Stomach (tissue), 9 donors: ENCODE data around the gene DUSP9. TPM values are rescaled to one million over a fixed set of nuclear protein-coding genes. Genes with fewer than 3 reads are reported as not detected.

Source experiments
- DNase-seq, 2 donors: peaks; one replicate each; pipeline versions ENCODE4 v3.0.0 to v3.0.0-alpha.2; 2013 to 2019
- H3K27ac ChIP-seq, 5 donors: fragments of 200-600 bp in 4 of 5; sonication (generic) in 4 of 5; one replicate each; pipeline ENCODE4 v1.5.1; 2013 to 2019; ENCODE audit warnings: mild to moderate bottlenecking in 1 of 5, moderate library complexity in 1 of 5
- H3K27me3 ChIP-seq, 3 donors: fragments of 200-600 bp; sonication (generic); one replicate each; pipeline ENCODE4 v1.5.1; 2017 to 2019; ENCODE audit warnings: mixed run types in 1 of 3
- H3K36me3 ChIP-seq, 4 donors: fragments of 200-600 bp; sonication (generic); 1 replicate in 3 of 4; 2 replicates in 1 of 4; pipeline ENCODE4 v1.5.1; 2016 to 2019
- H3K4me1 ChIP-seq, 4 donors: fragments of 200-600 bp; sonication (generic); one replicate each; pipeline ENCODE4 v1.5.1; 2016 to 2019
- H3K4me3 ChIP-seq, 4 donors: fragments of 200-600 bp; sonication (generic) in 3 of 4; one replicate each; pipeline ENCODE4 v1.5.1; 2016 to 2019; ENCODE audit warnings: mild to moderate bottlenecking in 1 of 4
- H3K9me3 ChIP-seq, 4 donors: fragments of 200-600 bp; sonication (generic); one replicate each; pipeline ENCODE4 v1.5.1; 2016 to 2019
- EP300 ChIP-seq: sonication (generic); formaldehyde crosslinking; IDR thresholded peaks from one replicate; pipeline ENCODE4 v1.6.1; 2017; ENCODE audit warnings: antibody characterized with exemption
- POLR2A ChIP-seq, 4 donors: fragments of 450-650 bp; IDR thresholded peaks; one replicate each; pipeline ENCODE4 v1.6.1; 2016; ENCODE audit warnings: antibody characterized with exemption in 4 of 4, control low read depth in 2 of 4, mild to moderate bottlenecking in 1 of 4, moderate library complexity in 1 of 4
- POLR2AphosphoS5 ChIP-seq, 3 donors: sonication (generic); formaldehyde crosslinking; IDR thresholded peaks; one replicate each; pipeline ENCODE4 v1.6.1; 2016; ENCODE audit warnings: antibody characterized with exemption in 3 of 3
- WGBS, 5 donors: extraction: QIAGEN DNeasy Blood & Tissue Kit in 3 of 5; methylation state at CpG; one replicate each; pipeline versions ENCODE4 v1.1.5 to v1.1.7; 2013 to 2018; 5-methylcytosine and 5-hydroxymethylcytosine counted together
- intact Hi-C: fragments of 100-400 bp; cut with DNase I; formaldehyde crosslinking; loops from one replicate; pipeline ENCODE4 v1.15.1; 2023; ENCODE audit warnings: low total_unique reads
- polyA plus RNA-seq, 3 donors: library from polyadenylated mRNA; stranded (reverse); fragments of 200-250 nt; gene quantifications; one replicate each; pipeline ENCODE4 v1.2.3, GENCODE V29; 2013
- total RNA-seq, 5 donors: library from RNA; depleted of rRNA; stranded (reverse); fragments of >200 nt; gene quantifications; one replicate each; pipeline versions ENCODE4 v1.1.0 to v1.2.3, GENCODE V29; 2014 to 2016
- TF ChIP-seq, protein P1 (sequence below), 7 experiments: fragments of 450-650 bp in 4 of 7; fragments of 200-600 bp in 3 of 7; sonication (generic) in 3 of 7; IDR thresholded peaks; one replicate each; pipeline ENCODE4 v1.5.1; 2016 to 2019; ENCODE audit warnings: antibody characterized with exemption in 7 of 7, control low read depth in 2 of 7, mild to moderate bottlenecking in 1 of 7
- donor health status: healthy with polysubstance abuse.
- donor health status: Bipolar disorder and iron deficiency.
- donor health status: healthy.

DUSP9 gene
- total and polyA plus RNA-seq, 8 donors: 0.18 to 0.25 TPM; not detected in 6

DNA sequence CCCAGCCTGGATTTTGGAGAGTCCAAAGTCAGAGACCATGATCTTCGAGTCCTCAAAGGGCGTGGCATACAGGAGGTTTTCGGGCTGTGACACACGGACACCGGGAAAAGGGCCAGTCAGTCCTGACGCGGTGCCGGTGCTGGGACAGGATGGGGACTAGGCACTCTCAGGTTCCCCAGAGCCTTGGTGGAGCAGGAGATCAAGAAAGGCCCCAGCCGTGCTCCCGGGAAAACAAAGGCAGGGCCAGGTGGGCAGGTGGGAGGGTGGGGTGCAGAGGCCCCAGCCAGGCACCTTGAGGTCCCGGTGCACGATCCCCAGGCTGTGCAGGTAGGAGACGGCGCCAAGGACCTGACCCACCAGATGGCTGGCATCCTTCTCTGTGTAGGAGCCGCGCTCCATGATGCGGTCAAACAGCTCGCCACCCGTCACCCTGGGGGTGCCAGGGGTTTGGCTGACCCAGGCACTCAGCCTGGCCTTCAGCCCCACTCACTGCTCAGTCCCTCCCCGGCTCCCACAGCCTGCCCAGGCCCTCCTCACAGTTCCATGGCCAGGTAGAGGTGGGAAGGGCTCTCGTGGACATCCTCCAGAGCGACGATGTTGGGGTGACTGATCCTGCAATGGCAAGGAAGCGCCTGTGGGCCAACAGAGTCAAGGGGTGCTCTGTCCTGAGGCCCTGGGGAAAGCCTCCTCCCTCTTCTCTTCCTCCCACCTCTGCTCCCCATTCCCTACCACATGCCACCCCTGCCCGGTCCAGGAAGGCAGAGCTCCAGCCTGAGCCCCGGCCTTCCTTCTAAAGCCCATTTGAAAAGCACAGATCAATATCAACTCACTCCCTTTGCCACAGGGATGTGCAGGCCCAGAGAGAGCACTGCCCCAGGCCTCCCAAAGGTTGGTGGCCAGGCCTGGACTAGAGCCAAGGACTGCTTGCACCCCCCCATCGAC, 24.9 kb downstream of the DUSP9 start:
- WGBS, 5 donors: 73 to 88% (median 84%) methylated on average over 4 to 27 of the region's 27 CpGs
- Histone ChIP-seq H3K36me3 (no peaks in the 10 kb centered on the region), H3K4me1 (peaks cover 0 to 12% (median 0%) of the 10 kb centered on the region in 4 donors), H3K9me3 (no peaks in the 10 kb centered on the region), H3K27me3 (peaks cover 0 to 41% (median 40%) of the 10 kb centered on the region in 3 donors), H3K4me3 (no peak overlapping the region), H3K27ac (no peak overlapping the region)
- intact Hi-C loops: no loop called here
- TF ChIP-seq EP300 (no peak), POLR2A (IDR thresholded peaks at IDR 0.05) (no peak), POLR2AphosphoS5 (IDR thresholded peaks at IDR 0.05) (no peak)
- TF ChIP-seq, protein P1, sequence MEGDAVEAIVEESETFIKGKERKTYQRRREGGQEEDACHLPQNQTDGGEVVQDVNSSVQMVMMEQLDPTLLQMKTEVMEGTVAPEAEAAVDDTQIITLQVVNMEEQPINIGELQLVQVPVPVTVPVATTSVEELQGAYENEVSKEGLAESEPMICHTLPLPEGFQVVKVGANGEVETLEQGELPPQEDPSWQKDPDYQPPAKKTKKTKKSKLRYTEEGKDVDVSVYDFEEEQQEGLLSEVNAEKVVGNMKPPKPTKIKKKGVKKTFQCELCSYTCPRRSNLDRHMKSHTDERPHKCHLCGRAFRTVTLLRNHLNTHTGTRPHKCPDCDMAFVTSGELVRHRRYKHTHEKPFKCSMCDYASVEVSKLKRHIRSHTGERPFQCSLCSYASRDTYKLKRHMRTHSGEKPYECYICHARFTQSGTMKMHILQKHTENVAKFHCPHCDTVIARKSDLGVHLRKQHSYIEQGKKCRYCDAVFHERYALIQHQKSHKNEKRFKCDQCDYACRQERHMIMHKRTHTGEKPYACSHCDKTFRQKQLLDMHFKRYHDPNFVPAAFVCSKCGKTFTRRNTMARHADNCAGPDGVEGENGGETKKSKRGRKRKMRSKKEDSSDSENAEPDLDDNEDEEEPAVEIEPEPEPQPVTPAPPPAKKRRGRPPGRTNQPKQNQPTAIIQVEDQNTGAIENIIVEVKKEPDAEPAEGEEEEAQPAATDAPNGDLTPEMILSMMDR (IDR thresholded peaks at IDR 0.05): no peak
- no peak for DNase-seq

DNA sequence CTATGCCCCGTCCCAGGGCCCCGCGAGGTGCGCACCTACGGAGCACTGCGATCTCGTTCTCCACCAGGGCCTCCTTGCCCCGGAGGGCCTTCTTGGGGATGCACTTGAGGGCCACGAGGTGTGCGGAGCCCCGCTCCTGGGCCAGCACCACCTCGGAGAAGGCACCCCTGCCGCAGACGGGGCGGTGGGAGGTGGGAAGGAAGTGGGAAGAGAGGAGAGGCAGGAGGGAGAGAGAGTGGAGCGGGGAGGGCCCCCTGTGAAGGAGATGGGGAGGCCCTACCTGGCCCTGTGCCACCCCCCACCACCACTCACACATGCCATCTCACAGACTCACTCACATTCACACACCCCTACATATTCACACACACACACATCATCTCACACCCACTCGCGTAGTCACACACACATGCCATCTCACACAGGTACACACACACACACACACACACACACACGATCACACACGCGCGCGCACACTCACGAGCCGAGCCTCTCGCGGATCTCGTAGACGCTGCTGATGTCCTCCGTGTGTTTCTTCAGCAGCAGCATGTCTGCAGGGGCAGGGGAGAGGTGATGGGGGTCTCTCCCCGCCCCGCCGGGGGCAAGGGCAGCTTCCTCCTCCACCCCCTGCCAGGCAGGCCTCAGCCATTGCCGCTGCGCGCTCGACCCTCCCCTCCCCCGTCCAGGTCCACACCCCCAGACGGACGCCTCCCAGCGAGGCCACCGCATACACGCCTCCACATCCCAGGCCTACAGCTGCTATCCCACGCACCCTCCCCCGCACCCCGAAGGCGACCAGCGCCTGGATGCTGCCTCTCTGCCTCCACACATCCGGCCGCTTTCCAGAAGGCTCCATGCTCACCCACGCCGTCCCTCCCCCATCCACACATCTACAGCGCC, 25.8 kb downstream of the DUSP9 start:
- 42 to 73% (median 46%) methylated on average over 14 to 52 of the region's 53 CpGs for WGBS, 5 donors

DNA sequence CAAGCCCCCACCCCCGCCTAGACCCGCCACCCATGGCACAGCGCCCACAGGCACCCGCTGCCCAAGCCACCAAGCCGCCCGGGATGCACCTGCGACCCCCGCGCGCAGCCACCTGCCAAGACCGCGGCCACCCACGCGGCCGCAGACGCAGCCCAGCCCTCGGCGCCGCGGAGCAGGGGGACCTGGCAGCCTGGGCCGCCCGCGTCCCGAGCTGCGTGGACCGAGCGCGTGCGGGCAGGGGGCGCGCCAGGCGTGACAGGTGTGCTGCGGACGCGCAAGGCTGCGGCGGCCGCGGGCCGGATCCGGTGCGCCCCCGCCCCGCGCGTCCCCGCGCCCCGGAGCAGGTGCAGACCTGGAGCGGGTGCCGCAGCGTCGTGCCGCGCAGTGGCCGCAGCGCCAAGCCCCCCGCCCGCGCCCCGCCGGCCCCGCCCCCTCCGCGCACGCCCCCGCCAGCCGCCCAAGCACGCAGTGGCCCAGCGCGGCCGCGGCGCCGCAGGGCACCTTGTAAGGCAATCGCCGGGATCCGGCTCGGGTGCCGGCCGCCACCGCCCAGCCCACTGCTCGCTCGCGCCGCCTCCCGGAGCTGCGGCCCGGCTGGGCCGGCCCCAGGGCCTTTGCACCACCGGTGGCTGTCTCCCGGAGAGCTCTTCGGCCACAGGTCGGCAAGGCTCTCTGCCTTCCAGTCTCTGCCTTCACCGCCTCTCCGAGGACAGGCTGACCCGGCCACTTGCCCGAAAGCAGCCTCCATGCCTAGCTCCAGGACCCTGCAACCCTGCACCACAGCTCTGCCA, 26.6 kb downstream of the DUSP9 start, which contains the start of gene PNCK:
TSS of gene PNCK (minus strand) at position 386 of the 791 bp plus-strand sequence. CDS start 737 bp downstream, outside the sequence.
- 9 to 54% (median 10%) methylated on average over 2 to 72 of the region's 98 CpGs for WGBS, 5 donors
- TF ChIP-seq POLR2AphosphoS5 (IDR thresholded peaks at IDR 0.05) (no peak), EP300 (no peak), POLR2A (IDR thresholded peaks at IDR 0.05) (no peak)
- TF ChIP-seq, protein P1 (IDR thresholded peaks at IDR 0.05): no peak
- peaks cover 0 to 41% (median 35%) of the 10 kb centered on the region in 3 donors for H3K27me3 ChIP-seq
- H3K4me3 ChIP-seq: peak within 1 kb of the TSS in 2 of 4 donors; percentile 24 to 33
- no peak within 1 kb of the TSS for H3K27ac ChIP-seq
- intact Hi-C loops: no loop called here
- no peaks in the 10 kb centered on the region for H3K36me3 ChIP-seq
- no peaks in the 10 kb centered on the region for H3K9me3 ChIP-seq
- DNase-seq: peak in 1 of 2 donors; percentile 54
- H3K4me1 ChIP-seq: peaks cover 0 to 5% (median 0%) of the 10 kb centered on the region in 4 donors

More for the DNA sequence above, 25.8 kb downstream of the DUSP9 start:
- Histone ChIP-seq H3K36me3 (no peaks in the 10 kb centered on the region), H3K27ac (no peak overlapping the region), H3K4me3 (peak overlapping the region in 2 of 4 donors; percentile 24 to 33), H3K9me3 (no peaks in the 10 kb centered on the region), H3K27me3 (peaks cover 0 to 41% (median 35%) of the 10 kb centered on the region in 3 donors), H3K4me1 (peaks cover 0 to 9% (median 0%) of the 10 kb centered on the region in 4 donors)
- TF ChIP-seq POLR2A (IDR thresholded peaks at IDR 0.05) (no peak), POLR2AphosphoS5 (IDR thresholded peaks at IDR 0.05) (no peak), EP300 (no peak)
- TF ChIP-seq, protein P1 (IDR thresholded peaks at IDR 0.05): no peak
- peak in 1 of 2 donors; percentile 41 for DNase-seq
- intact Hi-C loops: no loop called here
